ENCODE results near the gene IQCH. TPM values are rescaled to one million over a fixed set of nuclear protein-coding genes. Genes with fewer than 3 reads are reported as not detected.

Gene IQCH
- total RNA-seq, 4 donors from 2014 or later, result 9.6 to 13.7 (median 11.8) TPM

DNA sequence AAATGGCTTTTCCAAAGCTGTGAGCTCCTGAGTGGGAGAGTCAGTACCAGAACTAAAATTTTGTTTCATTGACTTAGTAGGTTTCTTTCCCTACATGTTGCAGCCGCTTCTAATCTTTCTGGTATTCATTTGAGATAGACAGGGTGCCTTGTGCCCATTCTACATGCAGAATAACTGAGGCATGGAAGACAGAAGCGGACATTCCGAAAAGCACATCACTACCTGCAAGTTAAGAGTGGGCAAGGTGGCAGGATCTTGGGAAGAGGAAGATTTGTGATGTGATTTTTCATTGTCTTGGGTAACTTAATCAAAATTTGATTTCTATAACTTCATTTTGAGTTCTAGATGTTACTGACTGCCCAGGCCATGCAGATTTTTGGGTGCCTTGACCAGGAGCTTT lies 289.9 kb downstream of the IQCH start:
- no peak overlapping the region for H3K27ac ChIP-seq
- no peaks in the 10 kb centered on the region for H3K36me3 ChIP-seq
- TF ChIP-seq POLR2A (IDR thresholded peaks at IDR 0.05), result no peak
- TF ChIP-seq, protein P1, sequence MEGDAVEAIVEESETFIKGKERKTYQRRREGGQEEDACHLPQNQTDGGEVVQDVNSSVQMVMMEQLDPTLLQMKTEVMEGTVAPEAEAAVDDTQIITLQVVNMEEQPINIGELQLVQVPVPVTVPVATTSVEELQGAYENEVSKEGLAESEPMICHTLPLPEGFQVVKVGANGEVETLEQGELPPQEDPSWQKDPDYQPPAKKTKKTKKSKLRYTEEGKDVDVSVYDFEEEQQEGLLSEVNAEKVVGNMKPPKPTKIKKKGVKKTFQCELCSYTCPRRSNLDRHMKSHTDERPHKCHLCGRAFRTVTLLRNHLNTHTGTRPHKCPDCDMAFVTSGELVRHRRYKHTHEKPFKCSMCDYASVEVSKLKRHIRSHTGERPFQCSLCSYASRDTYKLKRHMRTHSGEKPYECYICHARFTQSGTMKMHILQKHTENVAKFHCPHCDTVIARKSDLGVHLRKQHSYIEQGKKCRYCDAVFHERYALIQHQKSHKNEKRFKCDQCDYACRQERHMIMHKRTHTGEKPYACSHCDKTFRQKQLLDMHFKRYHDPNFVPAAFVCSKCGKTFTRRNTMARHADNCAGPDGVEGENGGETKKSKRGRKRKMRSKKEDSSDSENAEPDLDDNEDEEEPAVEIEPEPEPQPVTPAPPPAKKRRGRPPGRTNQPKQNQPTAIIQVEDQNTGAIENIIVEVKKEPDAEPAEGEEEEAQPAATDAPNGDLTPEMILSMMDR (IDR thresholded peaks at IDR 0.05), result no peak
- no peaks in the 10 kb centered on the region for H3K27me3 ChIP-seq
- peaks cover 12 to 16% of the 10 kb centered on the region in 2 donors for H3K4me1 ChIP-seq
- intact Hi-C loops (cut with DNase I), result no loop called here
- no peak overlapping the region for H3K4me3 ChIP-seq (replicated peaks in 1 of 3)
- DNase-seq, result no peak
- WGBS, 2 donors, result 97 to 99% methylated on average over 3 of the region's 3 CpGs
- no peaks in the 10 kb centered on the region for H3K9me3 ChIP-seq

DNA sequence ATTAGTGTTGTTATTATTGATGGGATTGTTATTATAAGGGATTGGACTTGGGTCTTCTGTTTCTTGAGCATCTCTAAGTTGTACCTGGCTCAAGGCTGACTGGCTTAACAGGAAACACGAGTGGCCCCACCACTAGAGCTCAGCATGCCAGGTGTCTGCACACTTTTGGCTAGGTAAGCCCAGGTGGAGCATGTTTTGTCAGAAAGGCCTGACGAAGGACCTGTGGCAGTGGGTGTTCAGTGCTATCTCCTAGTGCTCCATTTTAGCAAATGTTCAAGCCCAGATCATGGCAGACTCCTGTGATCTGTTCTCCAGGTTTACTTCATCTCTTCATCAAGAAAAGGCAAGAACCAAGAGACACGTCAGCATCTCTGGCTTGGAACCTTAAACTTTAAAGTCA lies 291.3 kb downstream of the IQCH start:
- TF ChIP-seq, protein P1 (IDR thresholded peaks at IDR 0.05), result no peak
- no peak for TF ChIP-seq POLR2A (IDR thresholded peaks at IDR 0.05)
- intact Hi-C loops (cut with DNase I), result no loop called here
- DNase-seq, result no peak
- Histone ChIP-seq H3K4me1 (peaks cover 12 to 16% of the 10 kb centered on the region in 2 donors), H3K36me3 (no peaks in the 10 kb centered on the region), H3K4me3 (replicated peaks in 1 of 3) (no peak overlapping the region), H3K27me3 (no peaks in the 10 kb centered on the region), H3K9me3 (no peaks in the 10 kb centered on the region), H3K27ac (no peak overlapping the region)
- WGBS, 2 donors, result 61 to 77% methylated on average over 3 of the region's 3 CpGs

DNA sequence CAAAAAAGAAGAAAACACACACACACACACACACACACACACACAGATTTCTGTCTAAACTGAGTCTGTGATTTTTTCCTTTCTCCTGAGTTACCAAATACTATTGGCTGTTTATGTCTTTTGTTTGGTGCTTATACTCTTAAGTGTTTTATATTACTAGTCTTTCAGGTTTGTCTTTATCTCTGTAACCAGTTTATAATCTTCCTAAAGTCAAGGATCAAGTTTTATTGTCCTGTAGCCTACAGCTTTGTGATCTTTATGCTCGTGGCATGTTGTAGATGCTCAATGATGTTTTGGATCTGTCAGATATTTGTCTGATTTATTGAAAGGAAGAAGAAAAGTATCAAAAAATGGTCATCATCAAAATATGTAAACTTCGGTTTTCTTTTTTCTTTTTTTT lies 292.5 kb downstream of the IQCH start:
- Histone ChIP-seq H3K36me3 (no peaks in the 10 kb centered on the region), H3K27me3 (no peaks in the 10 kb centered on the region), H3K4me3 (replicated peaks in 1 of 3) (no peak overlapping the region), H3K9me3 (no peaks in the 10 kb centered on the region), H3K4me1 (peaks cover 7 to 11% of the 10 kb centered on the region in 2 donors), H3K27ac (no peak overlapping the region)
- TF ChIP-seq, protein P1 (IDR thresholded peaks at IDR 0.05), result no peak
- TF ChIP-seq POLR2A (IDR thresholded peaks at IDR 0.05), result no peak
- WGBS, 2 donors, result 94 to 97% methylated on average over 2 of the region's 2 CpGs
- intact Hi-C loops (cut with DNase I), result no loop called here
- DNase-seq, result no peak

DNA sequence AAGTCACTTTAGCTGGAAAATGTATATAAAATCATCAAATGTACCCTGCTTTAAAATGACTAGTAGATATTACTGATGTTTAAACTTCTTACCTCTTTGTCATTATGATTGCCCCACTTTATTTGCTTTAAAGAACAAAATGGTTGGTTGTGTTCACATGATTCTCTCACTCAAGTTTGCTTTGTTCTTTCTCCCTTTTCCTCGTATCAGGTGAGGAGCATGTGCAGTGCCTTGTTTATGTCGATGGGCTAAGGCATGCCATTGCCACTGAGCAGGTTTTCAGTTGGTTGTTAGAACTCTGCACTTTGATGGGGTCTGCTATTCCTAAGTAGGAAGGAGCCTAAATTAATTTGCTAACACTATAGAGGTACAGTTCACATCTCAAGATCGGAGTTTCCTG lies 293.2 kb downstream of the IQCH start:
- Histone ChIP-seq H3K4me3 (replicated peaks in 1 of 3) (no peak overlapping the region), H3K9me3 (no peaks in the 10 kb centered on the region), H3K36me3 (no peaks in the 10 kb centered on the region), H3K27ac (no peak overlapping the region), H3K27me3 (no peaks in the 10 kb centered on the region), H3K4me1 (peaks cover 7 to 11% of the 10 kb centered on the region in 2 donors)
- TF ChIP-seq, protein P1 (IDR thresholded peaks at IDR 0.05), result no peak
- TF ChIP-seq POLR2A (IDR thresholded peaks at IDR 0.05), result no peak
- WGBS, 2 donors, result 71 to 79% methylated on average over 3 of the region's 3 CpGs
- intact Hi-C loops (cut with DNase I), result no loop called here
- DNase-seq, result no peak

DNA sequence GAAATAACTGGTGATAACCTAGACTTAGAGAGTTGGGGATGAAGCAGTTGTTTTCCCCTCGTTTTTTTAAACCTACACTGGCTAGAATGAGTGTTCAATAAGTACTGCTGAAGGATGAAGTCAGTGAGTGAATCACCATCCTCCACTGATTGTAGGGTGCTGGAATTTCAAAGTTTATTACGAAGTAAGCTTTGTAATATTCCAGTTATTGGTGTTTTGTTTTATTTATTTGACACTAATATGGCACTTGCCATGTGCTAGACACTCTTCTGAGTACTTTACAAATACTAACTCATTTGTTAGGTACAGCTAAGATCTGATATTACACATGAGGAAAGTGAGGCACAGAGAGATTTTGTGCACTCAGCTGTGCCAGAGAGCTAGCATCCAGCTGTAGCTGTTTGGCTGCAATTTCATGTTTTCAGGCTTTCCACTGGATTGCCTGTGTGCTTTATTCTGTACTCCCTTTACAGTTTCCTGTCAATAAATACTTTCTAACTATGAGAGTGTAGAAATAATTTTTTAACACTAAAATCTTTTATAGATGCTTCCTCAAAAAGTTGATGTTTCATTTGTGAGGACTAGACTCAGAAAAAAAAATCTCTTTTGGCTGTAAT lies 293.8 kb downstream of the IQCH start:
- no peaks in the 10 kb centered on the region for H3K36me3 ChIP-seq
- WGBS, 2 donors, result 80 to 88% methylated on average over 2 of the region's 2 CpGs
- no peak overlapping the region for H3K27ac ChIP-seq
- intact Hi-C loops (cut with DNase I), result no loop called here
- H3K9me3 ChIP-seq, result no peaks in the 10 kb centered on the region
- H3K27me3 ChIP-seq, result no peaks in the 10 kb centered on the region
- TF ChIP-seq, protein P1 (IDR thresholded peaks at IDR 0.05), result no peak
- TF ChIP-seq POLR2A (IDR thresholded peaks at IDR 0.05), result no peak
- peaks cover 7 to 9% of the 10 kb centered on the region in 2 donors for H3K4me1 ChIP-seq
- DNase-seq, result no peak
- no peak overlapping the region for H3K4me3 ChIP-seq (replicated peaks in 1 of 3)

Measured in thyroid gland (tissue), 4 donors.